ENCODE data around the gene LMO4. TPM values are rescaled to one million over a fixed set of nuclear protein-coding genes. Genes with fewer than 3 reads are reported as not detected.

Gene LMO4
- polyA plus RNA-seq, 3 donors = 20.3 to 71.8 (median 22.3) TPM

- peaks cover 24 to 27% of the 10 kb centered on the region in 2 donors for H3K4me1 ChIP-seq (ENCODE audit: control insufficient read depth in 1 of 2, insufficient read depth in 2 of 2, low read length in 2 of 2)
- H4K20me1 ChIP-seq (ENCODE audit: insufficient read depth, low read length) = no peaks in the 10 kb centered on the region
- H3K36me3 ChIP-seq (replicated peaks in 1 of 2; ENCODE audit: control insufficient read depth in 1 of 2, insufficient read depth in 2 of 2, low read length in 2 of 2) = no peaks in the 10 kb centered on the region
- no peaks in the 10 kb centered on the region for H3K27me3 ChIP-seq (ENCODE audit: control insufficient read depth in 2 of 2, insufficient read depth in 2 of 2, low read length in 2 of 2)
- Mint-ChIP-seq H3K27me3 (ENCODE audit: low read depth in 3 of 3) (no peaks in the 10 kb centered on the region), H3K4me1 (peaks cover 27% of the 10 kb centered on the region), H3K36me3 (no peaks in the 10 kb centered on the region), H3K9me3 (peaks cover 0 to 2% (median 0%) of the 10 kb centered on the region in 7 donors), H3K4me3 (no peak overlapping the region), H3K27ac (peak overlapping the region in 2 of 7 donors; percentile 50 to 84)
- DNase-seq = no peak
- no peak overlapping the region for H3K4me3 ChIP-seq (replicated peaks in 1 of 3; ENCODE audit: low read depth in 2 of 3, low read length in 3 of 3)
- intact Hi-C loops (cut with micrococcal nuclease) = no loop called here
- no peak for TF ChIP-seq CTCF (IDR thresholded peaks at IDR 0.05)
- H3K9me3 ChIP-seq (replicated peaks in 1 of 2; ENCODE audit: control insufficient read depth in 1 of 2, insufficient read depth in 1 of 2, low read length in 2 of 2) = no peaks in the 10 kb centered on the region
- no peak overlapping the region for H3K4me2 ChIP-seq (replicated peaks; ENCODE audit: extremely low read depth, low read length, poor library complexity, severe bottlenecking)
- H3K9ac ChIP-seq (ENCODE audit: insufficient read depth, low read length, poor library complexity, severe bottlenecking) = no peak overlapping the region
- WGBS (ENCODE audit: insufficient coverage) = 86% methylated on average over 3 of the region's 7 CpGs
- no peaks in the 10 kb centered on the region for H3K79me2 ChIP-seq (ENCODE audit: insufficient read depth, low read length)
- no peak overlapping the region for H3K27ac ChIP-seq (ENCODE audit: low read depth in 1 of 2, low read length in 2 of 2)
- H2AFZ ChIP-seq (ENCODE audit: insufficient read depth, low read depth, low read length, poor library complexity, severe bottlenecking) = no peak overlapping the region
Observed at GRCh38 chr1:87305762-87306161, 22.9 kb upstream of the LMO4 start.

DNA sequence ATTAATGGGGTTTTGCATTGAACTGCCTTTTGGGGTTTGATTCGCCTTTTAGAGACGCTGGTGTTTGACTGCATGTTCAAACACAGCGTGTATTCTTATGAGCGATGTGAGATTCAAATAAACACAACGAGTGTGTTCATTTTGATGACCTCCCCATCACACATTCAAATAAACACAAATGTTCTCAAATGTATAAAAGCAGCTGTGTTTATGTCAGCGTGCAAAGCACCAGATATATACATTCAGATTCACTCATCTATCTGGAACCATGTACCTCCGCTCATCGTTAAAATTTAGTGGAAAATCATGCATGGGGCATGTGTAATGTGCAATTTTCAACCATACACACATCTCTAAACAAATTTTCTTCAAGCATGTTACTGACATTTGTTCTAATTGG lies 21.4 kb upstream of the LMO4 start:
- Histone ChIP-seq H3K4me2 (replicated peaks; ENCODE audit: extremely low read depth, low read length, poor library complexity, severe bottlenecking) (no peak overlapping the region), H3K4me1 (ENCODE audit: control insufficient read depth in 1 of 2, insufficient read depth in 2 of 2, low read length in 2 of 2) (peaks cover 13 to 14% of the 10 kb centered on the region in 2 donors), H2AFZ (ENCODE audit: insufficient read depth, low read depth, low read length, poor library complexity, severe bottlenecking) (no peak overlapping the region), H3K27me3 (ENCODE audit: control insufficient read depth in 2 of 2, insufficient read depth in 2 of 2, low read length in 2 of 2) (no peaks in the 10 kb centered on the region), H3K27ac (ENCODE audit: low read depth in 1 of 2, low read length in 2 of 2) (no peak overlapping the region), H3K79me2 (ENCODE audit: insufficient read depth, low read length) (no peaks in the 10 kb centered on the region), H3K9me3 (replicated peaks in 1 of 2; ENCODE audit: control insufficient read depth in 1 of 2, insufficient read depth in 1 of 2, low read length in 2 of 2) (no peaks in the 10 kb centered on the region), H4K20me1 (ENCODE audit: insufficient read depth, low read length) (no peaks in the 10 kb centered on the region), H3K36me3 (replicated peaks in 1 of 2; ENCODE audit: control insufficient read depth in 1 of 2, insufficient read depth in 2 of 2, low read length in 2 of 2) (no peaks in the 10 kb centered on the region), H3K4me3 (replicated peaks in 1 of 3; ENCODE audit: low read depth in 2 of 3, low read length in 3 of 3) (no peak overlapping the region), H3K9ac (ENCODE audit: insufficient read depth, low read length, poor library complexity, severe bottlenecking) (no peak overlapping the region)
- Mint-ChIP-seq H3K9me3 (peaks cover 0 to 2% (median 0%) of the 10 kb centered on the region in 7 donors), H3K27ac (no peak overlapping the region), H3K4me1 (peaks cover 19% of the 10 kb centered on the region), H3K4me3 (no peak overlapping the region), H3K27me3 (ENCODE audit: low read depth in 3 of 3) (no peaks in the 10 kb centered on the region), H3K36me3 (no peaks in the 10 kb centered on the region)
- WGBS (ENCODE audit: insufficient coverage) = 100% methylated on average over 5 of the region's 8 CpGs
- intact Hi-C loops (cut with micrococcal nuclease) = no loop called here
- DNase-seq = no peak
- no peak for TF ChIP-seq CTCF (IDR thresholded peaks at IDR 0.05)

Data from CD14-positive monocyte (primary cell).